VCaP (cell line): ENCODE measurements around the gene HRH3.

Experiments
- H3K27ac ChIP-seq: fragments of 450-650 bp; 2 replicates; pipeline ENCODE4 v1.5.1; 2017
- TF ChIP-seq, protein P1 (sequence below): fragments of 450-650 bp; conservative IDR thresholded peaks from 2 replicates; pipeline ENCODE4 v1.5.1; 2017; ENCODE audit warnings: mild to moderate bottlenecking, moderate library complexity

The HRH3 gene

DNA sequence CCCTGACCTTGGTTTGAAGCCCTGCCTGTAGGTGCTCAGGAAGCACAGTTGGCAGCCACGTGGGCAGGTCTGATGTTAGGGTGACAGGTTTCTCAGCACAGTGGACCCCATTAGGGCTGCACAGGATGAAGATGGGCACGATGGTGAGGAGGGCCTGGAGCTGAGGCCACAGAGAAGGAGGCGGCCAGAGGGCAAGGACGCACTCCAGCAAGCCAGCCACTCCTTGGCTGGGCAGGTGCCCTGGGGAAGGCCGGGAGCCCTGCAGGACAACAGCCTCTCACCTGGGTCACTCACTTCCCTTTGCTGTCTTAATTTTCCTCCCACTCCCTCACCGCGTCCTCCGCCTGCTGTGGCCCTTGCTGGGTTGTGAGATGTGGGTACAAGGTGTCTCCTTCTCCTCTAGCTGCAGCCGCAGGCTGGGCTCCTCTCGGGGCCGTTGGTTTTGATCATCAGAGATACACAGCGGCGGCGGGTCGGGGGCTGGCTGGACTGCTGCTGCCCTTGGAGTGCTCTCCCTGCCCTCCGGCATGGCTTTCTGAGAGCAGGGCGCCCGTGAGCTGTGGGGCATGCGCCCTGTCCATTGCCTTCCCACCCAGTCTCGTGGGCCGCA lies 23.9 kb upstream of the HRH3 start:
- TF ChIP-seq, protein P1, sequence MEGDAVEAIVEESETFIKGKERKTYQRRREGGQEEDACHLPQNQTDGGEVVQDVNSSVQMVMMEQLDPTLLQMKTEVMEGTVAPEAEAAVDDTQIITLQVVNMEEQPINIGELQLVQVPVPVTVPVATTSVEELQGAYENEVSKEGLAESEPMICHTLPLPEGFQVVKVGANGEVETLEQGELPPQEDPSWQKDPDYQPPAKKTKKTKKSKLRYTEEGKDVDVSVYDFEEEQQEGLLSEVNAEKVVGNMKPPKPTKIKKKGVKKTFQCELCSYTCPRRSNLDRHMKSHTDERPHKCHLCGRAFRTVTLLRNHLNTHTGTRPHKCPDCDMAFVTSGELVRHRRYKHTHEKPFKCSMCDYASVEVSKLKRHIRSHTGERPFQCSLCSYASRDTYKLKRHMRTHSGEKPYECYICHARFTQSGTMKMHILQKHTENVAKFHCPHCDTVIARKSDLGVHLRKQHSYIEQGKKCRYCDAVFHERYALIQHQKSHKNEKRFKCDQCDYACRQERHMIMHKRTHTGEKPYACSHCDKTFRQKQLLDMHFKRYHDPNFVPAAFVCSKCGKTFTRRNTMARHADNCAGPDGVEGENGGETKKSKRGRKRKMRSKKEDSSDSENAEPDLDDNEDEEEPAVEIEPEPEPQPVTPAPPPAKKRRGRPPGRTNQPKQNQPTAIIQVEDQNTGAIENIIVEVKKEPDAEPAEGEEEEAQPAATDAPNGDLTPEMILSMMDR = no peak
- peak overlapping the region; percentile 91; the same call in 1 of the 2 replicates for H3K27ac ChIP-seq

DNA sequence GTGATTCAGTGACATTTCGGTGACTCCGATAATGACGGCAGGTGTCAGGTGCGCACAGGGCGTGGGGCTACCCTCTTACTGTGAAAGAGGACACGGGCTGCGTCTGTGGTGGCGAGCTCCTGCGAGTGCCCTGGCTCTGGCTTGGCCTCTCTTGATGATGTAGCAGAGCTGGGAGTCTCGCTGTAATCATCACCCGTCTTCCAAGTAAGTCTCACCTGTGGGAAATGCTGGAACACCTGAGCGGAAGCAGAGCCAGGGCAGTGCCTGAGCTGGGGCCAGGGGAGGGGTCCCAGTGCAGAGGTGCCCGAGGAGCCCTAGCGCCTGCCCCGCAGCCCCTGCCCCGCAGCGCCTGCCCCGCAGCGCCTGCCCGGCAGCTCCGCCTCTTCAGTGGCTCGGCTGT lies 23.0 kb upstream of the HRH3 start:
- peak overlapping the region; percentile 91 for H3K27ac ChIP-seq
- TF ChIP-seq, protein P1 = no peak

DNA sequence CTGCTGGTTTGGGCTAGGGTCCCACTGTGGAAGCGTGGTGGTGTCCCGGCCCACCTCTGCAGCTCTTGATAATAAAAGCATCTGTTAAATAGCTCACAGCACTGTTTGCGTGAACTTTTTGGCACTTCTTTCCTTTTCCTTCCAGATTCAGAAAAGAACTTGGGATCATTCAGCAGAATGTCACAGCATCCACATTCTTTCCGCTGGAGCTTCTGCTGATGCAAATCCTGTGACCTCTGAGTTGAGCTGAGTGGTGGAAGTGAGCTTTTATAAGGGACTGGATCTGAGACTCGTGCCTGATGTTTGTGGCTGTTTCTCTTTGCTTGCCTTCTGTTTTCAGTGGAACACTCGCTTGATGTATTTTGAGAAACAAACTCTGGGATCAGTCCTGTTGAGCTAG lies 22.1 kb upstream of the HRH3 start:
- H3K27ac ChIP-seq = peak overlapping the region; percentile 91
- TF ChIP-seq, protein P1 = no peak

DNA sequence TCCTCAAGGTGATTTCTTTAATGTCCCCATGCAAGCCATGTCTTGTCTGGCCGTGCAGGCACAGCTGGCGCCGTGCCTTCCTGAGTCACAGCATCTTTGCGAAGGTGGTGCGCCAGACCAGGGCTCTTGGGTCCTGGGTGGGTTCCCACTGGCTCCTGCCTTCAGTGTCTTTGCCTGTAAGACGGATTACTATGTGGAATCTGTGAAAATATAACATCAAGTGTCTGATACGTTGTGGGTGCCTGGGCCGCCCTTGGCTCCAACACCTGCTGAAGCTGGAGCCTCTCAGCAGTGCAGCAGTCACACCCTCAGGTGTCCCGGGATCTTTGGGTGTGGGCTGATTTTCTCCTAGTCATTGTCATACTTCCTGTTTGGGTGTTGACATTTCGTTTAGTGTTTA lies 21.4 kb upstream of the HRH3 start:
- TF ChIP-seq, protein P1 = no peak
- peak overlapping the region; percentile 91 for H3K27ac ChIP-seq

DNA sequence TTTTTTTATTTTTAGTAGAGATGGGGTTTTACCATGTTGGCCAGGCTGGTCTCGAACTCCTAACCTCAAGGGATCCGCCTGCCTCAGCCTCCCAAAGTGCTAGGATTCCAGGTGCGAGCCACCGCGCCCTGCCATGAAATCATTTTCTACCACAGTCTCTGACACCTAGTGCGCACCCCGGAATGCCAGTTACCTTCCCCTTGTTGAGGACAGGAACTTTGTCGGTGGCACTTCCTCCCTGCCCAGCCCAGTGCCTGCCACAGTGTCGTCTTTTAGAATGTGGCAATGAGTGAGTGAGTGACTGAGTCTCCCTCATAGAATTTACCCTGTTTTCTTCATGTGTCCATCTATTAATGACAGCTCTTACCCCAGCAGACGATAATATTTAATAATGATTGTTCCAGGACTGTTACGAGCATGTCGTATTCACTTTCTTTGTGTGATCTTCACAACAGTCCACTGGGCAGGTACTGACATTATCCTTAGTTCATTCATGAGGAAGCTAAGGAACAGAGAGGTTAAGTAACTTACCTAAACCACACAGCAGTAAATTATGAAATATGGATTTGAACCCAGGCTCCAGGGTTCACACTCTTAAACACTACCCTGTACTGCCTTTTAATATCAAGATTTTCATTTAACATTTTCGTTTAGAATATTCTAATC lies 20.1 kb upstream of the HRH3 start:
- TF ChIP-seq, protein P1 = no peak
- peak overlapping the region; percentile 91 for H3K27ac ChIP-seq

DNA sequence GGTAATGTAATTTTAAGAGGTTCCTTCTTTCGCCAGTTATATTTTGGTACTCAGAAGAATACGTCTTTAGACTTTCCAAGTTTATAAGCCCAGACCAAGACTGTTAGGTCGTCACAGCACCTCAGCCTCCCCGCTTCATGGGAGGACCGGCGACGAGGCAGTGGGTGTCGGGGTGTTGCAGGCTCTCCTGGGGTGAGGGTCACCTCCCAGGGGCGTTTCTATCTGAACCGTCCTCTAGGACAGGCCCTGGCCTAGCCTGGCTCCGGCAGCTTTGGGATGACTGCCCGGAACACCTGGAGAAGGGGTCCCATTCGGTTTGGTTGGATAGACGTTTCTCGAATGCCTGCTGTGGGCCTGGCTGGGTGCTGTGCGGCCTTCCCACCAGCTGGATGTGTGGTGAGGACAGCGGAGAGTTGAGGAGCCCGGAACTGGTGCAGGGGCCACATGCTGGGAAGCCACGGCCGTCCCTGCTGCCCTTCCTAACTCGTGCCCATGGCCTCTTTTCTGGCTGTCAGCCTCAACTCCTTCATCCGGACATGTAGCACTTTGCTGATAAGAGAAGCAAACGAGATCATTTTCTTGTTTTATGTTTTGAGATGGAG lies 19.3 kb upstream of the HRH3 start:
- peak overlapping the region; percentile 91 for H3K27ac ChIP-seq
- TF ChIP-seq, protein P1 = no peak

DNA sequence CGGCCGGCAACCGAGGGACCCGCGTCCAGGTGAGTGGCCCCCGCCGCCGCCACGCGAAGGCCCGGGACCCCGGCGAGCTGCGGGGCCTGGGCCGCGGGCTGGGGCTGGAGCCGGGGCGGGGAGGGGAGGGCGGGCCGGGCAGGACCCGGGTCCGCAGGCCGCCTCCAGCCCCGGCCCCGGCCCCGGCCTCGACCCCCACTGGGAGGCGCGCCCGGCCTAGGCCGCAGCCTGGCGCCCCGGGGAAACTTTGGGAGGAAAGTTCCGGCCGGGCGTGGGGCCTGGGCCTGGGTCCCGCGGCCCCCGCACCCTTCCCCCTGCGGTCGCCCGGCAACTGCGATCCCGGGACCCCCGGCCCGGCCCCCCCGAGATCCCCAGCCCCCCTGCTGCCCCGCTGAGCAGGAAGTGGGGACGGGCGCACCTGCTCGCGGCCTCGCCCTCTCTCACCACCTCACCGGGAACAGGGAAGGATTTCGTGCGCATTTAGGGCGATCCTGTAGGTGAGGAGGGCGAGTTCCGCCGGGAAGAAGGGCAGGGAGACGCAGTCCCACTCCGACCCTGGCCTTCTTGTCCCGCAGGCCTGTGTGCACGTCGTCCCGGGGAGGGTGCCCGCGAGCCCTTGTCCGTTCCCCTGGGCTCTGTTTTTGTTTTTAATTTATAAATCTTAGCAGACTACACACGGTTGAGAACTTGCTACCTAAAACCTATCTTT lies 18.6 kb upstream of the HRH3 start:
- TF ChIP-seq, protein P1 = no peak
- peak overlapping the region; percentile 91 for H3K27ac ChIP-seq
